IMR-90 (cell line): Measurements from ENCODE around the gene ATP8B2. TPM values are rescaled to one million over a fixed set of nuclear protein-coding genes. Genes with fewer than 3 reads are reported as not detected.

Source experiments
- ATAC-seq: fragments of 200-7000 bp; cut with Tn5 transposase; 2 replicates; pipeline ENCODE4 v1.9.1; 2020; ENCODE audit warnings: low read depth, mild to moderate bottlenecking, moderate library complexity
- BruUV-seq: library from RNA; stranded (reverse); fragments of 400-500 nt; replicated peaks from 2 replicates; lab custom pipeline; 2021; lab: Mats Ljungman, UMichigan
- CTCF ChIA-PET: fragments of 300-600 bp; formaldehyde crosslinking; extraction: SDS; loops from one replicate; lab custom pipeline; 2021; ENCODE audit warnings: antibody characterized with exemption; lab: Yijun Ruan, JAX
- POLR2A ChIA-PET: fragments of 300-600 bp; sonication (Branson Sonifier 250); formaldehyde crosslinking; loops from one replicate; lab custom pipeline; 2022; ENCODE audit warnings: antibody characterized with exemption; ENCODE audit not compliant: unreplicated experiment; lab: Charles Lee
- DNase-seq: peaks from one replicate; pipeline ENCODE4 v3.0.0; 2013
- H2AFZ ChIP-seq: replicated peaks from 2 replicates; pipeline ENCODE3; 2013; ENCODE audit warnings: low read length, mild to moderate bottlenecking; ENCODE audit not compliant: poor library complexity
- H2AK5ac ChIP-seq: 2 replicates; pipeline ENCODE4 v1.6.1; 2013; ENCODE audit warnings: low read depth, low read length, inconsistent platforms
- H2AK9ac ChIP-seq: replicated peaks from 2 replicates; pipeline ENCODE3; 2013; ENCODE audit warnings: mild to moderate bottlenecking, low read depth, low read length, moderate library complexity; ENCODE audit not compliant: poor library complexity
- H2BK120ac ChIP-seq: 2 replicates; pipeline ENCODE4 v1.6.1; 2013; ENCODE audit warnings: low read depth, low read length, inconsistent platforms
- H2BK15ac ChIP-seq: 3 replicates; pipeline ENCODE4 v1.6.1; 2013; ENCODE audit warnings: low read depth, low read length, inconsistent platforms
- H2BK20ac ChIP-seq: 2 replicates; pipeline ENCODE4 v1.6.1; 2013; ENCODE audit warnings: low read depth, mild to moderate bottlenecking, inconsistent platforms, low read length, moderate library complexity
- H2BK5ac ChIP-seq: 2 replicates; pipeline ENCODE4 v1.6.1; 2013; ENCODE audit warnings: mild to moderate bottlenecking, low read depth, low read length, inconsistent platforms; ENCODE audit not compliant: poor library complexity, severe bottlenecking
- H3K14ac ChIP-seq: replicated peaks from 2 replicates; pipeline ENCODE4 v1.6.1; 2013; ENCODE audit warnings: low read depth, low read length, inconsistent platforms
- H3K18ac ChIP-seq: 2 replicates; pipeline ENCODE4 v1.6.1; 2013; ENCODE audit warnings: low read depth, low read length, control low read depth
- H3K23ac ChIP-seq: 2 replicates; pipeline ENCODE4 v1.6.1; 2013; ENCODE audit warnings: low read depth, low read length, inconsistent platforms
- H3K27ac ChIP-seq: 2 replicates; pipeline ENCODE4 v1.5.1; 2013; ENCODE audit warnings: mild to moderate bottlenecking, control low read depth, low read length; ENCODE audit not compliant: insufficient read depth
- H3K27me3 ChIP-seq: 2 replicates; pipeline ENCODE4 v1.6.1; 2013; ENCODE audit warnings: low read length; ENCODE audit not compliant: control insufficient read depth, insufficient read depth
- H3K36me3 ChIP-seq: 2 replicates; pipeline ENCODE4 v1.6.1; 2013; ENCODE audit warnings: low read length, mixed read lengths; ENCODE audit not compliant: control insufficient read depth, insufficient read depth
- H3K4ac ChIP-seq: 2 replicates; pipeline ENCODE4 v1.6.1; 2013; ENCODE audit warnings: low read depth, low read length, inconsistent platforms
- H3K4me1 ChIP-seq: 2 replicates; pipeline ENCODE4 v1.6.1; 2013; ENCODE audit warnings: low read length, mixed read lengths; ENCODE audit not compliant: control insufficient read depth, insufficient read depth
- H3K4me2 ChIP-seq: 2 replicates; pipeline ENCODE4 v1.6.1; 2013; ENCODE audit warnings: low read depth, mild to moderate bottlenecking, control low read depth, low read length, moderate library complexity
- H3K4me3 ChIP-seq: 2 replicates; pipeline ENCODE4 v1.5.1; 2013; ENCODE audit warnings: low read depth, mild to moderate bottlenecking, control low read depth, low read length, moderate library complexity; ENCODE audit not compliant: insufficient read depth
- H3K56ac ChIP-seq: 2 replicates; pipeline ENCODE4 v1.6.1; 2013; ENCODE audit warnings: low read length, inconsistent platforms; ENCODE audit not compliant: insufficient read depth; ENCODE audit errors: extremely low read depth
- H3K79me1 ChIP-seq, 2 experiments: 2 replicates each; pipeline ENCODE4 v1.6.1; 2013; ENCODE audit warnings: low read length in 2 of 2, inconsistent platforms in 1 of 2, low read depth in 1 of 2
- H3K9ac ChIP-seq: 2 replicates; pipeline ENCODE4 v1.6.1; 2013; ENCODE audit warnings: low read depth, low read length, control low read depth
- H3K9me1 ChIP-seq: 2 replicates; pipeline ENCODE4 v1.6.1; 2013; ENCODE audit warnings: low read length, inconsistent platforms; ENCODE audit not compliant: insufficient read depth
- H3K9me3 ChIP-seq: 2 replicates; pipeline ENCODE4 v1.6.1; 2013; ENCODE audit warnings: low read length; ENCODE audit not compliant: control insufficient read depth, insufficient read depth
- H4K20me1 ChIP-seq: 2 replicates; pipeline ENCODE4 v1.6.1; 2013; ENCODE audit warnings: low read length, inconsistent platforms; ENCODE audit not compliant: insufficient read depth
- H4K5ac ChIP-seq: 2 replicates; pipeline ENCODE4 v1.6.1; 2013; ENCODE audit warnings: mild to moderate bottlenecking, low read depth, low read length, control low read depth
- H4K8ac ChIP-seq, 2 experiments: 2 replicates each; pipeline ENCODE4 v1.6.1; 2013; ENCODE audit warnings: low read depth in 2 of 2, low read length in 2 of 2, control low read depth in 1 of 2, inconsistent platforms in 1 of 2
- H4K91ac ChIP-seq: 2 replicates; pipeline ENCODE4 v1.6.1; 2013; ENCODE audit warnings: low read depth, low read length, inconsistent platforms; ENCODE audit not compliant: insufficient read depth
- BHLHE40 ChIP-seq: fragments of 150-350 bp; IDR thresholded peaks from 2 replicates; pipeline ENCODE4 v1.6.1; 2016; ENCODE audit warnings: mild to moderate bottlenecking, low read depth, low read length
- CEBPB ChIP-seq: IDR thresholded peaks from 2 replicates; pipeline ENCODE4 v1.6.1; 2012; ENCODE audit warnings: low read depth, low read length, improper control_type of control experiment
- CHD1 ChIP-seq: IDR thresholded peaks from 2 replicates; pipeline ENCODE4 v1.6.1; 2012; ENCODE audit warnings: low read depth, low read length, improper control_type of control experiment
- FOS ChIP-seq: fragments of 150-350 bp; IDR thresholded peaks from 2 replicates; pipeline ENCODE4 v1.6.1; 2016; ENCODE audit warnings: low read depth, low read length
- MAFK ChIP-seq: IDR thresholded peaks from 2 replicates; pipeline ENCODE4 v1.6.1; 2012; ENCODE audit warnings: low read depth, low read length, improper control_type of control experiment
- MAZ ChIP-seq: IDR thresholded peaks from 2 replicates; pipeline ENCODE4 v1.6.1; 2012; ENCODE audit warnings: low read depth, mild to moderate bottlenecking, low read length, improper control_type of control experiment, moderate library complexity, borderline replicate concordance
- MXI1 ChIP-seq: IDR thresholded peaks from 2 replicates; pipeline ENCODE4 v1.6.1; 2012; ENCODE audit warnings: low read depth, mild to moderate bottlenecking, low read length, moderate library complexity, borderline replicate concordance
- NFE2L2 ChIP-seq: fragments of 150-350 bp; IDR thresholded peaks from 2 replicates; pipeline ENCODE4 v1.6.1; 2016; ENCODE audit warnings: low read depth, mild to moderate bottlenecking, low read length
- POLR2A ChIP-seq: IDR thresholded peaks from 2 replicates; pipeline ENCODE4 v1.6.1; 2012; ENCODE audit warnings: mild to moderate bottlenecking, low read depth, low read length
- RAD21 ChIP-seq: IDR thresholded peaks from 2 replicates; pipeline ENCODE4 v1.6.1; 2012; ENCODE audit warnings: low read length, improper control_type of control experiment
- RCOR1 ChIP-seq: IDR thresholded peaks from 2 replicates; pipeline ENCODE4 v1.6.1; 2012; ENCODE audit warnings: mild to moderate bottlenecking, low read length, improper control_type of control experiment; ENCODE audit not compliant: insufficient replicate concordance
- RFX5 ChIP-seq: IDR thresholded peaks from 2 replicates; pipeline ENCODE4 v1.8.0; 2012; ENCODE audit warnings: low read depth, mild to moderate bottlenecking, low read length, moderate library complexity
- SMC3 ChIP-seq: fragments of 150-350 bp; IDR thresholded peaks from 2 replicates; pipeline ENCODE4 v1.6.1; 2016; ENCODE audit warnings: low read depth, mild to moderate bottlenecking, antibody characterized with exemption, low read length, moderate library complexity
- WGBS, 2 experiments: methylation state at CpG; one replicate each; pipeline versions ENCODE4 v1.1.5 to v1.1.7; 2013; ENCODE audit warnings: missing lambda C conversion rate in 2 of 2; ENCODE audit not compliant: insufficient read length in 1 of 2; ENCODE audit errors: extremely low coverage in 2 of 2; 5-methylcytosine and 5-hydroxymethylcytosine counted together
- dilution Hi-C: fragments of 300-500 bp; cut with HindIII; formaldehyde crosslinking; loops from one replicate; pipeline ENCODE4 v1.14.3; 2018; ENCODE audit warnings: low sequenced_read_pairs; ENCODE audit not compliant: unreplicated experiment
- in situ Hi-C: fragments of 300-500 bp; cut with MboI; formaldehyde crosslinking; loops from 3 replicates; pipeline ENCODE4 v1.14.3; 2019; ENCODE audit warnings: low sequenced_read_pairs, inconsistent platforms, mixed read lengths
- intact Hi-C: fragments of 100-400 bp; cut with micrococcal nuclease; formaldehyde crosslinking; loops from 2 replicates; pipeline ENCODE4 v1.10.0; 2022
- polyA plus RNA-seq, 3 experiments: library from polyadenylated mRNA; depleted of rRNA; stranded (reverse); fragments of >200 nt; gene quantifications; 2 replicates each; pipeline ENCODE4 v1.2.3, GENCODE V29; 2012; ENCODE audit warnings: low replicate concordance in 1 of 3
- total RNA-seq: library from RNA; depleted of rRNA; stranded (reverse); fragments of >200 nt; gene quantifications from 2 replicates; pipeline ENCODE4 v1.2.3, GENCODE V29; 2012
- TF ChIP-seq, protein P1 (sequence below): fragments of 150-350 bp; IDR thresholded peaks from 2 replicates; pipeline ENCODE4 v1.6.1; 2016; ENCODE audit warnings: low read depth, mild to moderate bottlenecking, low read length, moderate library complexity, borderline replicate concordance
- TF ChIP-seq, protein P2 (sequence below): conservative IDR thresholded peaks from 2 replicates; pipeline ENCODE4 v1.5.1; 2012; ENCODE audit warnings: mild to moderate bottlenecking, low read depth, low read length, improper control_type of control experiment
- TF ChIP-seq, protein P3 (sequence below): fragments of 150-350 bp; IDR thresholded peaks from 2 replicates; pipeline ENCODE4 v1.6.1; 2017; ENCODE audit warnings: mild to moderate bottlenecking, antibody characterized with exemption, low read length, low read depth

The ATP8B2 gene
- total and polyA plus RNA-seq, 2 of the 4 experiments (the other 2 are of a cell fraction) = 79.4 to 91.0 TPM

DNA sequence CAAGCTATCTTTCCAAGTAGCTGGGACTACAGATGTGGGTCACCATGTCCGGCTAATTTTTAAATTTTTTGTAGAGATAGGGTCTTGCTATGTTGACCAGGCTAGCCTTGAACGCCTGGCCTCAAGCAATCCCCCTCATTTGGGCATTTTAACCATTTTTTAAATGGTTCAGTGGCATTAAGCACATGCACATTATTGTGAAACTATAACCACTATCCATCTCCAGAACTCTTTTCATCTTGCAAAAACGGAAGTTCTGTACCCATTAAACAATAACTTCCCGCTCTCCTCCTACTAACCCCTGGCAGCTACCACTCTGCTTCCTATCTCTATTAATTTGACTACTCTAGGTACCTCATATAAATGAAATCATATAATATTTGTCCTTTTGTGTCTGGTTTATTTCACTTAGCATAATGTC is 75.1 kb downstream of the ATP8B2 start:
- Histone ChIP-seq H2BK15ac (no peak overlapping the region), H4K5ac (no peak overlapping the region), H3K4ac (no peak overlapping the region), H4K20me1 (no peaks in the 10 kb centered on the region; the same call in 1 of the 2 replicates), H3K18ac (no peak overlapping the region), H3K56ac (no peak overlapping the region), H2BK120ac (no peak overlapping the region), H3K4me1 (peaks cover 3% of the 10 kb centered on the region; the same call in 1 of the 2 replicates), H2BK20ac (no peak overlapping the region), H4K91ac (no peak overlapping the region), H3K27me3 (peaks cover 20% of the 10 kb centered on the region), H3K9me1 (no peaks in the 10 kb centered on the region; the same call in 1 of the 2 replicates), H3K36me3 (no peaks in the 10 kb centered on the region), H3K9me3 (no peaks in the 10 kb centered on the region), H3K9ac (no peak overlapping the region), H2AK9ac (no peak overlapping the region), H3K23ac (no peak overlapping the region), H3K4me2 (no peak overlapping the region), H3K14ac (no peak overlapping the region), H2BK5ac (no peak overlapping the region), H3K4me3 (no peak overlapping the region), H2AK5ac (no peak overlapping the region), H2AFZ (no peak overlapping the region), H4K8ac (no peak overlapping the region), H3K27ac (no peak overlapping the region), H3K79me1 (no peaks in the 10 kb centered on the region)
- DNase-seq = no peak
- ChIA-PET CTCF (no interaction called here), POLR2A (no interaction called here)
- dilution Hi-C loops = no loop called here
- intact Hi-C loops = no loop called here
- in situ Hi-C loops = no loop called here
- BruUV-seq = no TSS peak
- ATAC-seq = no peak
- TF ChIP-seq NFE2L2 = no peak
- TF ChIP-seq, protein P1, sequence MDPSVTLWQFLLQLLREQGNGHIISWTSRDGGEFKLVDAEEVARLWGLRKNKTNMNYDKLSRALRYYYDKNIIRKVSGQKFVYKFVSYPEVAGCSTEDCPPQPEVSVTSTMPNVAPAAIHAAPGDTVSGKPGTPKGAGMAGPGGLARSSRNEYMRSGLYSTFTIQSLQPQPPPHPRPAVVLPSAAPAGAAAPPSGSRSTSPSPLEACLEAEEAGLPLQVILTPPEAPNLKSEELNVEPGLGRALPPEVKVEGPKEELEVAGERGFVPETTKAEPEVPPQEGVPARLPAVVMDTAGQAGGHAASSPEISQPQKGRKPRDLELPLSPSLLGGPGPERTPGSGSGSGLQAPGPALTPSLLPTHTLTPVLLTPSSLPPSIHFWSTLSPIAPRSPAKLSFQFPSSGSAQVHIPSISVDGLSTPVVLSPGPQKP = no peak
- no peak for TF ChIP-seq POLR2A
- TF ChIP-seq FOS = no peak
- TF ChIP-seq CHD1 = no peak
- no peak for TF ChIP-seq BHLHE40
- no peak for TF ChIP-seq SMC3
- no peak for TF ChIP-seq MAFK
- no peak for TF ChIP-seq MXI1
- TF ChIP-seq MAZ = no peak
- no peak for TF ChIP-seq CEBPB
- TF ChIP-seq RAD21 = no peak
- TF ChIP-seq, protein P2, sequence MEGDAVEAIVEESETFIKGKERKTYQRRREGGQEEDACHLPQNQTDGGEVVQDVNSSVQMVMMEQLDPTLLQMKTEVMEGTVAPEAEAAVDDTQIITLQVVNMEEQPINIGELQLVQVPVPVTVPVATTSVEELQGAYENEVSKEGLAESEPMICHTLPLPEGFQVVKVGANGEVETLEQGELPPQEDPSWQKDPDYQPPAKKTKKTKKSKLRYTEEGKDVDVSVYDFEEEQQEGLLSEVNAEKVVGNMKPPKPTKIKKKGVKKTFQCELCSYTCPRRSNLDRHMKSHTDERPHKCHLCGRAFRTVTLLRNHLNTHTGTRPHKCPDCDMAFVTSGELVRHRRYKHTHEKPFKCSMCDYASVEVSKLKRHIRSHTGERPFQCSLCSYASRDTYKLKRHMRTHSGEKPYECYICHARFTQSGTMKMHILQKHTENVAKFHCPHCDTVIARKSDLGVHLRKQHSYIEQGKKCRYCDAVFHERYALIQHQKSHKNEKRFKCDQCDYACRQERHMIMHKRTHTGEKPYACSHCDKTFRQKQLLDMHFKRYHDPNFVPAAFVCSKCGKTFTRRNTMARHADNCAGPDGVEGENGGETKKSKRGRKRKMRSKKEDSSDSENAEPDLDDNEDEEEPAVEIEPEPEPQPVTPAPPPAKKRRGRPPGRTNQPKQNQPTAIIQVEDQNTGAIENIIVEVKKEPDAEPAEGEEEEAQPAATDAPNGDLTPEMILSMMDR = no peak
- TF ChIP-seq RFX5 = no peak
- TF ChIP-seq, protein P3, sequence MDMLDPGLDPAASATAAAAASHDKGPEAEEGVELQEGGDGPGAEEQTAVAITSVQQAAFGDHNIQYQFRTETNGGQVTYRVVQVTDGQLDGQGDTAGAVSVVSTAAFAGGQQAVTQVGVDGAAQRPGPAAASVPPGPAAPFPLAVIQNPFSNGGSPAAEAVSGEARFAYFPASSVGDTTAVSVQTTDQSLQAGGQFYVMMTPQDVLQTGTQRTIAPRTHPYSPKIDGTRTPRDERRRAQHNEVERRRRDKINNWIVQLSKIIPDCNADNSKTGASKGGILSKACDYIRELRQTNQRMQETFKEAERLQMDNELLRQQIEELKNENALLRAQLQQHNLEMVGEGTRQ = no peak
- no peak for TF ChIP-seq RCOR1
- 83% methylated on average over 1 of the region's 4 CpGs; no CpG with 5 or more reads in 1 of the 2 experiments for WGBS, 2 experiments
